GM12891 (cell line): Measurements from ENCODE around the gene PTPRF.

Experiments
- DNase-seq: peaks from one replicate; pipeline ENCODE4 v3.0.0; 2011; ENCODE audit warnings: low spot score; ENCODE audit not compliant: insufficient read length
- FAIRE-seq: peaks from 2 replicates; lab custom pipeline; 2011; peaks lifted over from hg19 to GRCh38; lab: Jason Lieb, UNC
- PAX5 ChIP-seq: IDR thresholded peaks from 2 replicates; pipeline ENCODE4 v1.6.1; 2011; ENCODE audit warnings: low read length, moderate library complexity, mild to moderate bottlenecking; ENCODE audit not compliant: insufficient read depth, severe bottlenecking
- POLR2A ChIP-seq: IDR thresholded peaks from 2 replicates; pipeline ENCODE4 v1.6.1; 2011; ENCODE audit warnings: low read depth, low read length, control low read depth
- POLR2AphosphoS5 ChIP-seq: IDR thresholded peaks from 2 replicates; pipeline ENCODE4 v1.6.1; 2011; ENCODE audit warnings: low read depth, low read length, control low read depth
- POU2F2 ChIP-seq: IDR thresholded peaks from 2 replicates; pipeline ENCODE4 v1.6.1; 2011; ENCODE audit warnings: low read depth, mild to moderate bottlenecking, control low read depth, low read length, moderate library complexity
- SPI1 ChIP-seq: IDR thresholded peaks from 2 replicates; pipeline ENCODE4 v1.6.1; 2011; ENCODE audit warnings: low read depth, low read length, control low read depth
- TAF1 ChIP-seq: IDR thresholded peaks from 2 replicates; pipeline ENCODE4 v1.6.1; 2011; ENCODE audit warnings: low read depth, low read length, control low read depth

PTPRF gene

GRCh38 chr1:43611950-43612349 is 81.3 kb downstream of the PTPRF start:
- no peak for FAIRE-seq
- no peak for DNase-seq
- no peak for TF ChIP-seq POLR2AphosphoS5
- no peak for TF ChIP-seq POU2F2
- TF ChIP-seq PAX5 = no peak
- TF ChIP-seq SPI1 = no peak
- no peak for TF ChIP-seq POLR2A
- no peak for TF ChIP-seq TAF1

- TF ChIP-seq SPI1 = no peak
- no peak for TF ChIP-seq POU2F2
- no peak for TF ChIP-seq POLR2A
- no peak for TF ChIP-seq PAX5
- TF ChIP-seq TAF1 = no peak
- no peak for TF ChIP-seq POLR2AphosphoS5
- FAIRE-seq = no peak
Observed at GRCh38 chr1:43612406-43612805, 81.7 kb downstream of the PTPRF start.

DNA sequence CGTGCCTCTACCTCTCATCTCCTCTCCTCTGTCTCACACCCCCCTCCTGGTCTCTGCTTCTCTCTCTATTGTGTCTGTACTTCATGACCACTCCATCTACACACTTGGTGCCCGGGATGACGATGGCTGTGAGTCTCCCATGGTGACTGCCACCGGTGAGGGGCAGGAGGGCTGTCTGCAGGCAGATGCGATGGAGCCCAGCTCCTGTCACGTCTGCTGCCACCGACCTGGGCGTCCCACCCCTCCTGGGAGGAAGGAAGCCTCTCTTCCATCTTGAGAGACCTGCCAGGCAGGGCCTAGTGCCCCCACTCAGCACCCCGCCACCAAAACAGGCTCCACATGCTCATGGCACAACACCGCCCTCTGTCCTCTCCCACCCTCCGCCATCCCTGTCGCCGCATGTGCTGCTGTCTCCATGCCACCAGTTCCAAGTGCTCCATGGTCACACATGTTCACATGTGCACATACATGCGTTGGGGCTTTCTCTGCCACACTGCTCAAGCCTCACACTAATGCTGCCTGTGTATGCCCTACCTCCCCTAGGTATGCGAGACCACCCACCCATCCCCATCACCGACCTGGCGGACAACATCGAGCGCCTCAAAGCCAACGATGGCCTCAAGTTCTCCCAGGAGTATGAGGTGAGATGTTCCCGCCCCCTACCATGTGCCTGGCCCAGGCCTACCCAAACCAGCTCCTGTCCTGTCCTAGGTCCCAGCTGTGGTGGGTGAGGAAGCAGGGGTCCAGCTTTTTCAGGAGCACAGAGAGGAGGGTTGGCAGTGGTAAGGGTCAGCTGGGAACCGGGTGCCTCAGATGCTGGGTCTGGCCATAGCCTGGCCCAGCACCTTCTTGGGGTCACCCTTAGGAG is 82.6 kb downstream of the PTPRF start:
- DNase-seq (no peak), FAIRE-seq (no peak)
- TF ChIP-seq POLR2AphosphoS5 (no peak), SPI1 (no peak), TAF1 (no peak), PAX5 (no peak), POU2F2 (no peak), POLR2A (no peak)

More at GRCh38 chr1:43612406-43612805, 81.7 kb downstream of the PTPRF start:
- DNase-seq = no peak

DNA sequence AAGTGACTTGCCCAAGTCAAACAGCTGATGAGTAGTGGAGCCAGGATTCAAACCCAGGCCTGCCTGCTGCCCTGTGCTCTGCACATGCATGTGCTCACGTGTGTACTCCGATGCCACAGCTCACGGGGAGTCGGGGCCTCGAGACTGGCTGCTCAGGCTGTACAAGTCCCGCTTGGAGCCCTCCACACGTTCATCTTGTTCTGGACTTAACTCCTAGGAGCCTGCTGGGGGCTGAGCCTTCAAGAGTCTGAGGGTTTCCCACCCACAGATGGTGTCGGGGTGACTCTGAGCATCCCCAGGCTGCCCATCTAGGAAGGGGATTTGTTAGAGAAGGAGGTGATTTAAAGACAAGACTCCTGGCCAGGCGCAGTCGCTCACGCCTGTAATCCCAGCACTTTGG is 83.5 kb downstream of the PTPRF start:
- TF ChIP-seq POLR2AphosphoS5 = no peak
- TF ChIP-seq POU2F2 = no peak
- TF ChIP-seq SPI1 = no peak
- TF ChIP-seq PAX5 = no peak
- TF ChIP-seq POLR2A = no peak
- TF ChIP-seq TAF1 = no peak
- DNase-seq = no peak
- FAIRE-seq = no peak

DNA sequence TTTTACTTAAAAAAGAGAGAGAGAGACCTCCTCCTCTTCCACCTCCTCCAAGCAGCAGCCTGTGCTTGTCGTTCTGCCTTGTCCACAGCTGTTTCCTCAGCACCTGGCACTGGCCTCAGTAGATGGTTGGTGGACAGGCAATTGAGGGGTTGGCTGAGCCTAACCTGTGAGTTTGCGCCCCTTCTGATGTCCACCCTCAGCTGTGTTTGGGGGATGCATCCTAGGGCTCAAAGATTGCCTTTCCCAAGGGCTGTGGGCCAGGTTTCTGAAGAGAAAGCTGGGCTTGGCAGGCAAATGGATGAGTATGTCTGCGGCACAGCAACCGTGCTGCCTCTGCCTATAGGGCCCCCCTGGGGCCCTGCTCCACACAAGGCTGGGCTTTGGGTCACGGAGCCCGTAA is 84.2 kb downstream of the PTPRF start:
- no peak for DNase-seq
- no peak for FAIRE-seq
- TF ChIP-seq TAF1 = no peak
- TF ChIP-seq POU2F2 = no peak
- TF ChIP-seq SPI1 = no peak
- no peak for TF ChIP-seq POLR2AphosphoS5
- no peak for TF ChIP-seq POLR2A
- no peak for TF ChIP-seq PAX5

DNA sequence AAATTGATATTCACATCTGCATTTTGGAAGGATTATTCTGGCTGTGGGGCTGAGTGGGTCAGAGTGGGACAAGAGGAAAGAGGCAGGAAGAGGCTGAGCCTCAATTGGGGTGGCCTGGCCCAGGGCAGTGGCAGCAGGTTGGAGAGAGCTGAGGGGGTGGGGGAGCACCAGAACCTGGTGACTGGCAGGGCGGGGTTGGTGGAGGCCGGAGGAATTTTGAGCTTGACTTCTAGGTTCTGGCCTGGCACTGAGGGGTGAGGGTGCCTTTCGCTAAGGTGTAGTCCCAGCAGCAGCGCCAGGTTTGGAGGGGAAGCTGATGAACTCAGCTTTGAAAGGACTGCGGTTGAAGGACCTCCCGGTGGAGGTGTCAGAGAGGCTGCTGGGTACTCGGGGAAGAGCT is 85.7 kb downstream of the PTPRF start:
- DNase-seq (no peak), FAIRE-seq (no peak)
- TF ChIP-seq PAX5 = no peak
- no peak for TF ChIP-seq POU2F2
- TF ChIP-seq SPI1 = no peak
- no peak for TF ChIP-seq POLR2A
- no peak for TF ChIP-seq TAF1
- TF ChIP-seq POLR2AphosphoS5 = no peak

DNA sequence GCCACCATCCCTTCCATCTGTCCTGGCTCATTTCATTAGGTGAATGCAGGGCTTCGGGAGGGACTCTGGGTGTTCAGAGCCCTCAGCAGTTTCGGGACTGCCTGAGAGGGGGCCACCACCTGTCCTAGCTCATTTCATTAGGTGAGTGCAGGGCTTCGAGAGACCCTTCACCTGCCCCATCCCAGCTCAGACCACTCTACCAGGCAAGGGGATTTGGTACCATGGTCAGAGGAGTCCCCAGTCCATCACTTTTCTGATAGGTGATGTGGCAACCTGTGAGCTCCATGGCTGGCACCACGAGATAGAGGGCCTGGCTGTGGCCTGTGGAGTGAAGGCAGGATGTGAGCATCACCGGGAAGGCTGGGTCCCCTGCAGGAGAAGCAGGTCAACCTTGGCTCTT is 86.3 kb downstream of the PTPRF start:
- no peak for DNase-seq
- TF ChIP-seq PAX5 = no peak
- no peak for TF ChIP-seq POLR2A
- TF ChIP-seq TAF1 = no peak
- TF ChIP-seq POLR2AphosphoS5 = no peak
- no peak for TF ChIP-seq SPI1
- FAIRE-seq = no peak

DNA sequence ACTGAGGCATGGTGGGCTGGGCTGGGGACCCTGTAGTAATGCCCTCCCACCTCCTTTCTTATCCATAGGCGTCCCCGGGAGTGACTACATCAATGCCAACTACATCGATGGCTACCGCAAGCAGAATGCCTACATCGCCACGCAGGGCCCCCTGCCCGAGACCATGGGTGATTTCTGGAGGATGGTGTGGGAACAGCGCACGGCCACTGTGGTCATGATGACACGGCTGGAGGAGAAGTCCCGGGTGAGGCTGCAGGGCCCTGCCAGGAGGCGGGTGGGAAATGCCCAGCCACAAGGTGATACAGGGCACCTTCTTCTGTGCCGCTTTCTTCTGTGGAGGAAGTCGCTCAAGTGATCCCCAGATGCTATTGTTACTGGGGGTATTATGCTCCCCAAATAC is 87.0 kb downstream of the PTPRF start:
- TF ChIP-seq PAX5 (no peak), POLR2AphosphoS5 (no peak)
- DNase-seq (no peak), FAIRE-seq (no peak)

- FAIRE-seq (no peak), DNase-seq (no peak)
- no peak for TF ChIP-seq POU2F2
- TF ChIP-seq POLR2A = no peak
- no peak for TF ChIP-seq TAF1
- no peak for TF ChIP-seq POLR2AphosphoS5
- TF ChIP-seq SPI1 = no peak
- no peak for TF ChIP-seq PAX5
Observed at GRCh38 chr1:43618521-43619313, 88.0 kb downstream of the PTPRF start.

- FAIRE-seq (no peak), DNase-seq (no peak)
- TF ChIP-seq PAX5 (no peak), POLR2A (no peak), POU2F2 (no peak), SPI1 (no peak), TAF1 (no peak), POLR2AphosphoS5 (no peak)
Observed at GRCh38 chr1:43619314-43619790, 88.7 kb downstream of the PTPRF start.
